ENCODE results near the gene ZNF3.
A peak's percentile ranks its signal among the peaks of the same experiment; 100 is the strongest.

ZNF3 gene

DNA sequence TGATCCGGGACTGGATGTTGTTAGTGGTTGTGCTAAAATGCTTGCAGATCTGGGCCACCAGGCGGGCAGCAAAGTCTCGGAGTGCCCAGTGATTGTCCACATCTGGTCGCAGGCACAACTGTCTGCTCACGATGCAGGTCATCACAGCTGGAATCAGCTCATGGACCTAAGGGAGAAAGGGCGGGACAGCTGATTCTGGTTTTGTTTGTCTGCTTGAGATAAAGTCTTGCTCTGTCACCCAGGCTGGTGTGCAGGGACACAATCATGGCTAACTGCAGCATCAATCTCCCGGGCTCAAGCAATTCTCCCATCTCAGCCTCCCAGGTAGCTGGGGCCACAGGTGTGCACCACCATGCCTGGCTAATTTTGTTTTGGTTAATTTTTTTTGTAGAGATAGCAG, 29.6 kb upstream of the ZNF3 start:
- no peaks in the 10 kb centered on the region for H4K20me1 ChIP-seq (ENCODE audit: control insufficient read depth, insufficient read depth, low read depth, low read length)
- no peak overlapping the region for H3K27ac ChIP-seq (ENCODE audit: low read depth, low read length)
- no peaks in the 10 kb centered on the region for H3K9me2 ChIP-seq (replicated peaks; ENCODE audit: control insufficient read depth, low read length)
- no peaks in the 10 kb centered on the region for H3K9me3 ChIP-seq (ENCODE audit: control insufficient read depth, insufficient read depth, low read length)
- no peaks in the 10 kb centered on the region for H3K79me2 ChIP-seq (ENCODE audit: control insufficient read depth, low read length)
- no peak overlapping the region; the same call in 1 of the 2 replicates for H3K4me2 ChIP-seq (ENCODE audit: low read length)
- no peaks in the 10 kb centered on the region for H3K27me3 ChIP-seq (ENCODE audit: control insufficient read depth, low read length)
- H3K36me3 ChIP-seq (ENCODE audit: control insufficient read depth, low read length): peaks cover 75% of the 10 kb centered on the region
- H3K4me3 ChIP-seq (ENCODE audit: low read length): no peak overlapping the region
- H3F3A ChIP-seq (ENCODE audit: control insufficient read depth, insufficient read depth): no peaks in the 10 kb centered on the region
- no peak for TF ChIP-seq EZH2phosphoT487 (IDR thresholded peaks at IDR 0.05; ENCODE audit: borderline replicate concordance, low read length)
- TF ChIP-seq, protein P1, sequence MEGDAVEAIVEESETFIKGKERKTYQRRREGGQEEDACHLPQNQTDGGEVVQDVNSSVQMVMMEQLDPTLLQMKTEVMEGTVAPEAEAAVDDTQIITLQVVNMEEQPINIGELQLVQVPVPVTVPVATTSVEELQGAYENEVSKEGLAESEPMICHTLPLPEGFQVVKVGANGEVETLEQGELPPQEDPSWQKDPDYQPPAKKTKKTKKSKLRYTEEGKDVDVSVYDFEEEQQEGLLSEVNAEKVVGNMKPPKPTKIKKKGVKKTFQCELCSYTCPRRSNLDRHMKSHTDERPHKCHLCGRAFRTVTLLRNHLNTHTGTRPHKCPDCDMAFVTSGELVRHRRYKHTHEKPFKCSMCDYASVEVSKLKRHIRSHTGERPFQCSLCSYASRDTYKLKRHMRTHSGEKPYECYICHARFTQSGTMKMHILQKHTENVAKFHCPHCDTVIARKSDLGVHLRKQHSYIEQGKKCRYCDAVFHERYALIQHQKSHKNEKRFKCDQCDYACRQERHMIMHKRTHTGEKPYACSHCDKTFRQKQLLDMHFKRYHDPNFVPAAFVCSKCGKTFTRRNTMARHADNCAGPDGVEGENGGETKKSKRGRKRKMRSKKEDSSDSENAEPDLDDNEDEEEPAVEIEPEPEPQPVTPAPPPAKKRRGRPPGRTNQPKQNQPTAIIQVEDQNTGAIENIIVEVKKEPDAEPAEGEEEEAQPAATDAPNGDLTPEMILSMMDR (IDR thresholded peaks at IDR 0.05; ENCODE audit: low read depth, low read length, poor library complexity, severe bottlenecking): no peak
- peaks cover 11% of the 10 kb centered on the region for H3K4me1 ChIP-seq (ENCODE audit: control insufficient read depth, low read length)

DNA sequence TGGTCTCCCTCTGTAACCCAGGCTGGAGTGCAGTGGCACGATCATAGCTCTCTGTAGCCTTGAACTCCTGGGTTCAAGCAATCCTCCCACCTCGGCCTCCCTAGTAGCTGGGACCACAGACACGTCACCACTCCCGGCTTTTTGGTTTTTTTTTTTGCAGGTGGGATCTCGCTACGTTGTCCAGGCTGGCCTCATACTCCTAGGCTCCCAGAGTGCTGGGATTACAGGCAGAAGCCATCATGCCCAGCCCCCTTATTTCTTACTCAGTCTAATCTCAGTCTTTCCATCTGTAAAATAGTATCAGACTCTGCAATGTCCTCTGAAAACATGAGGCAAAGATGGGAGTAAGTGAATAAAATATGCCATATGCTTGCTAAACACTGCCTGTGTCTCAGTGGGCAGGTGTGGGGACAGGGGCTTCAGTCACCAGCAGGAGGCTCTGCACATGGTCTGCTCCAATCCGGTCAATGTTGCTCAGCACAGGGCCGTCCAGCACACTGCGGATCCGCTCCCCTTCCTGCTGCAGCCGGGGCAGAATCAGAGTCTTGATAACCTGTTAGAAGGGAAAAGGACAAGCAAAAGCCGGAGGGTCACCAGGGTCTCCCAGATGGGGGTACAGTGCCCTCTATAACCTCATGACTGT, 28.1 kb upstream of the ZNF3 start:
- Histone ChIP-seq H3K9me2 (replicated peaks; ENCODE audit: control insufficient read depth, low read length) (no peaks in the 10 kb centered on the region), H3K9me3 (ENCODE audit: control insufficient read depth, insufficient read depth, low read length) (no peaks in the 10 kb centered on the region), H3K4me3 (ENCODE audit: low read length) (no peak overlapping the region), H3K27me3 (ENCODE audit: control insufficient read depth, low read length) (no peaks in the 10 kb centered on the region), H4K20me1 (ENCODE audit: control insufficient read depth, insufficient read depth, low read depth, low read length) (no peaks in the 10 kb centered on the region), H3K36me3 (ENCODE audit: control insufficient read depth, low read length) (peaks cover 85% of the 10 kb centered on the region), H3K4me1 (ENCODE audit: control insufficient read depth, low read length) (peaks cover 11% of the 10 kb centered on the region), H3F3A (ENCODE audit: control insufficient read depth, insufficient read depth) (no peaks in the 10 kb centered on the region), H3K79me2 (ENCODE audit: control insufficient read depth, low read length) (no peaks in the 10 kb centered on the region), H3K27ac (ENCODE audit: low read depth, low read length) (no peak overlapping the region), H3K4me2 (ENCODE audit: low read length) (no peak overlapping the region)
- TF ChIP-seq, protein P1 (IDR thresholded peaks at IDR 0.05; ENCODE audit: low read depth, low read length, poor library complexity, severe bottlenecking): peak; percentile 29
- no peak for TF ChIP-seq EZH2phosphoT487 (IDR thresholded peaks at IDR 0.05; ENCODE audit: borderline replicate concordance, low read length)

DNA sequence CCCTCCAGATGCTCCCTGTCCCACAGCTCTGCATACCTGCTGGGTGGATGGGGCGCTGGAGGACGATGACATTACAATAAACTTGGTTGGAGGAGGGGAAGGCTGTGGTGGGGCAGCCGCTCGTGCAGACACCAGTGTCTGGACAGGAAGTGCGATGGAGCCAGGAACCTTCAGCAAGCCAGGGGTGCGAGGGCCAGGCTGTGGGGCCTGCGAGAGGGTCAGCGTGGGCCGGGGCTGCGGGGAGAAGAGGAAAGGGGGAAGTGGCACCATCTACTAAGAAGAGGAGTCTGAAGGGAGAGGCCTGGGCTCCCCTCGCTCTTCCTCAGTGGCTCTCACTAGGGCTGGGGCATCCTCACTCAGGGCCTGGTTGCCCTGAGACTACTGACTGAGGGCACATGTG, 26.4 kb upstream of the ZNF3 start:
- H3K36me3 ChIP-seq (ENCODE audit: control insufficient read depth, low read length): peaks cover 83% of the 10 kb centered on the region

More for the DNA sequence above, 26.4 kb upstream of the ZNF3 start:
- no peaks in the 10 kb centered on the region for H3K27me3 ChIP-seq (ENCODE audit: control insufficient read depth, low read length)
- peaks cover 4% of the 10 kb centered on the region for H3K79me2 ChIP-seq (ENCODE audit: control insufficient read depth, low read length)
- H3K4me2 ChIP-seq (ENCODE audit: low read length): no peak overlapping the region
- H3K9me2 ChIP-seq (replicated peaks; ENCODE audit: control insufficient read depth, low read length): no peaks in the 10 kb centered on the region
- H3K4me3 ChIP-seq (ENCODE audit: low read length): no peak overlapping the region
- no peak overlapping the region for H3K27ac ChIP-seq (ENCODE audit: low read depth, low read length)
- no peak for TF ChIP-seq EZH2phosphoT487 (IDR thresholded peaks at IDR 0.05; ENCODE audit: borderline replicate concordance, low read length)
- TF ChIP-seq, protein P1 (IDR thresholded peaks at IDR 0.05; ENCODE audit: low read depth, low read length, poor library complexity, severe bottlenecking): no peak
- no peaks in the 10 kb centered on the region for H4K20me1 ChIP-seq (ENCODE audit: control insufficient read depth, insufficient read depth, low read depth, low read length)
- H3K4me1 ChIP-seq (ENCODE audit: control insufficient read depth, low read length): peaks cover 15% of the 10 kb centered on the region
- no peaks in the 10 kb centered on the region for H3K9me3 ChIP-seq (ENCODE audit: control insufficient read depth, insufficient read depth, low read length)
- no peaks in the 10 kb centered on the region for H3F3A ChIP-seq (ENCODE audit: control insufficient read depth, insufficient read depth)
